T-helper 1 cell (primary cell): ENCODE measurements around the gene OR1D5.
"Not testable (repeated sequence)": the region's sequence is repeated elsewhere in the genome, so short reads cannot be mapped to it uniquely, and the experiment has no call there.

Experiments
- DNase-seq, 5 donors: peaks; one replicate each; pipeline ENCODE4 v3.0.0-alpha.2; 2012 to 2020

OR1D5 gene

GRCh38 chr17:3032258-3033247 is 30.9 kb downstream of the OR1D5 start:
- no peak for DNase-seq

GRCh38 chr17:3030852-3031470 is 32.4 kb downstream of the OR1D5 start:
- DNase-seq: not testable (repeated sequence)

- no peak for DNase-seq
These were observed 33.3 kb downstream of the OR1D5 start for GRCh38 chr17:3030096-3030495.

- no peak for DNase-seq
These were observed 34.0 kb downstream of the OR1D5 start for GRCh38 chr17:3029213-3029913.

- DNase-seq: no peak
These were observed 35.4 kb downstream of the OR1D5 start for GRCh38 chr17:3027786-3028532.

GRCh38 chr17:3026856-3027751 is 36.3 kb downstream of the OR1D5 start:
- no peak for DNase-seq

GRCh38 chr17:3026125-3026855 is 37.1 kb downstream of the OR1D5 start:
- DNase-seq: no peak

GRCh38 chr17:3025421-3026124 is 37.8 kb downstream of the OR1D5 start:
- no peak for DNase-seq

- no peak for DNase-seq
These were observed 39.1 kb downstream of the OR1D5 start for GRCh38 chr17:3024346-3024745.

GRCh38 chr17:3022197-3022596 is 41.2 kb downstream of the OR1D5 start:
- no peak for DNase-seq

- no peak for DNase-seq
These were observed 43.0 kb downstream of the OR1D5 start for GRCh38 chr17:3020381-3020780.

- DNase-seq: no peak
These were observed 43.6 kb downstream of the OR1D5 start for GRCh38 chr17:3019761-3020160.

- DNase-seq: no peak
These were observed 45.5 kb downstream of the OR1D5 start for GRCh38 chr17:3017936-3018335.

GRCh38 chr17:3015890-3016289 is 47.5 kb downstream of the OR1D5 start:
- DNase-seq: no peak

GRCh38 chr17:3012926-3013581 is 50.4 kb downstream of the OR1D5 start:
- peak in 4 of 5 donors; percentile 22 to 37 (median 26) for DNase-seq
